GM18507 (cell line): Measurements from ENCODE around the gene IL6R.
"Not testable (repeated sequence)": the region's sequence is repeated elsewhere in the genome, so short reads cannot be mapped to it uniquely, and the experiment has no call there.

Experiments used
- DNase-seq: peaks from one replicate; pipeline ENCODE4 v3.0.0; 2011; ENCODE audit warnings: low read depth; ENCODE audit not compliant: insufficient read length; ENCODE audit errors: extremely low spot score
- FAIRE-seq: peaks from 2 replicates; lab custom pipeline; 2011; peaks lifted over from hg19 to GRCh38; lab: Jason Lieb, UNC

The IL6R gene

GRCh38 chr1:154404984-154405746 is at the start of gene IL6R:
TSS of gene IL6R (plus strand) at chr1:154405343. CDS start at chr1:154405630, 287 bp downstream.
- FAIRE-seq (peak; percentile 35), DNase-seq (no peak)

- no peak for DNase-seq
- FAIRE-seq: no peak
Observed at GRCh38 chr1:154358519-154358918, 46.6 kb upstream of the IL6R start.

- FAIRE-seq (no peak), DNase-seq (no peak)
Observed at GRCh38 chr1:154360288-154360687, 44.9 kb upstream of the IL6R start.

- not testable (repeated sequence) for DNase-seq, FAIRE-seq
Observed at GRCh38 chr1:154360881-154361280, 44.3 kb upstream of the IL6R start.

GRCh38 chr1:154361357-154361756 is 43.8 kb upstream of the IL6R start:
- no peak for FAIRE-seq
- no peak for DNase-seq

GRCh38 chr1:154371436-154371835 is 33.7 kb upstream of the IL6R start:
- DNase-seq (no peak), FAIRE-seq (no peak)

- not testable (repeated sequence) for DNase-seq, FAIRE-seq
Observed at GRCh38 chr1:154373777-154374357, 31.3 kb upstream of the IL6R start.

GRCh38 chr1:154379301-154379700 is 25.8 kb upstream of the IL6R start:
- DNase-seq (no peak), FAIRE-seq (no peak)

- no peak for FAIRE-seq
Observed at GRCh38 chr1:154384650-154385489, 20.3 kb upstream of the IL6R start.

GRCh38 chr1:154386643-154387352 is 18.3 kb upstream of the IL6R start:
- peak; percentile 69 for FAIRE-seq
- no peak for DNase-seq

More at GRCh38 chr1:154384650-154385489, 20.3 kb upstream of the IL6R start:
- no peak for DNase-seq

- DNase-seq (no peak), FAIRE-seq (no peak)
Observed at GRCh38 chr1:154391086-154391770, 13.9 kb upstream of the IL6R start.

GRCh38 chr1:154398141-154398540 is 7.0 kb upstream of the IL6R start:
- no peak for FAIRE-seq

GRCh38 chr1:154398678-154399077 is 6.5 kb upstream of the IL6R start:
- DNase-seq: no peak
- FAIRE-seq: no peak

More at GRCh38 chr1:154398141-154398540, 7.0 kb upstream of the IL6R start:
- DNase-seq: no peak

GRCh38 chr1:154400381-154400801 is 4.8 kb upstream of the IL6R start:
- DNase-seq: no peak
- no peak for FAIRE-seq

GRCh38 chr1:154402409-154402921 is 2.7 kb upstream of the IL6R start:
- FAIRE-seq (no peak), DNase-seq (no peak)

GRCh38 chr1:154403261-154403943 is 1.7 kb upstream of the IL6R start:
- no peak for DNase-seq
- no peak for FAIRE-seq

GRCh38 chr1:154403983-154404382 is 1.2 kb upstream of the IL6R start:
- DNase-seq (no peak), FAIRE-seq (no peak)

GRCh38 chr1:154404511-154404931 is 622 bp upstream of the IL6R start:
- peak; percentile 31 for FAIRE-seq
- no peak for DNase-seq
